A549 (cell line): ENCODE data around the gene MAP3K20. TPM values are rescaled to one million over a fixed set of nuclear protein-coding genes. Genes with fewer than 3 reads are reported as not detected.

Experiments used
- ATAC-seq, 2 experiments: fragments of 200-7000 bp in 1 of 2; fragments of >200 bp in 1 of 2; cut with Nextera tagmentation in 1 of 2; cut with Tn5 transposase in 1 of 2; 3 replicates each; pipeline versions ENCODE4 v1.8.0 to v1.9.1; 2018 to 2020; ENCODE audit warnings: mild to moderate bottlenecking in 1 of 2, moderate library complexity in 1 of 2
- CTCF ChIA-PET: fragments of 300-600 bp; sonication (Branson Sonifier 250); formaldehyde crosslinking; extraction: SDS; loops from one replicate; lab custom pipeline; 2021; ENCODE audit warnings: antibody characterized with exemption, inconsistent platforms; lab: Yijun Ruan, JAX
- POLR2A ChIA-PET: fragments of 350-600 bp; formaldehyde crosslinking; extraction: SDS; loops from one replicate; lab custom pipeline; 2021; ENCODE audit warnings: antibody characterized with exemption, inconsistent platforms; lab: Yijun Ruan, JAX
- DNase-seq, 2 experiments: peaks; one replicate each; pipeline versions ENCODE4 v3.0.0 to v3.0.0-alpha.2; 2011 to 2016; ENCODE audit warnings: low read depth in 1 of 2, low spot score in 1 of 2
- FAIRE-seq: peaks from 2 replicates; lab custom pipeline; 2011; peaks lifted over from hg19 to GRCh38; lab: Jason Lieb, UNC
- H3K27ac ChIP-seq, 2 experiments: fragments of >200 bp; sonication (Bioruptor Twin); formaldehyde crosslinking; 3 replicates each; pipeline ENCODE4 v1.5.1; 2016 to 2017
- H3K4me1 ChIP-seq: fragments of >200 bp; sonication (Bioruptor Twin); formaldehyde crosslinking; 3 replicates; pipeline ENCODE4 v1.6.1; 2016
- H3K4me2 ChIP-seq: fragments of >200 bp; sonication (Bioruptor Twin); formaldehyde crosslinking; 3 replicates; pipeline ENCODE4 v1.6.1; 2016
- H3K4me3 ChIP-seq: fragments of >200 bp; sonication (Bioruptor Twin); formaldehyde crosslinking; 3 replicates; pipeline ENCODE4 v1.5.1; 2016
- H3K9me3 ChIP-seq: fragments of >200 bp; sonication (Bioruptor Twin); formaldehyde crosslinking; 3 replicates; pipeline ENCODE4 v1.6.1; 2016
- ESRRA ChIP-seq: fragments of 150-350 bp; IDR thresholded peaks from 2 replicates; pipeline ENCODE4 v1.6.1; 2014; ENCODE audit warnings: mild to moderate bottlenecking, low read length, borderline replicate concordance
- FOSL2 ChIP-seq, 2 experiments: fragments of 450-650 bp in 1 of 2; fragments of >200 bp in 1 of 2; sonication (Bioruptor Twin) in 1 of 2; formaldehyde crosslinking; IDR thresholded peaks; 2 replicates each; pipeline versions ENCODE4 v1.5.0 to v1.6.1; 2016 to 2020; ENCODE audit warnings: mild to moderate bottlenecking in 1 of 2, moderate library complexity in 1 of 2
- HOXB5 ChIP-seq: fragments of 250-450 bp; sonication (Bioruptor Pico); IDR thresholded peaks from 2 replicates; pipeline ENCODE4 v1.5.0; 2020; ENCODE audit warnings: mild to moderate bottlenecking, moderate library complexity
- JUN ChIP-seq, 2 experiments: fragments of >200 bp; sonication (Bioruptor Twin); formaldehyde crosslinking; IDR thresholded peaks; 2 replicates in 1 of 2; 3 replicates in 1 of 2; pipeline ENCODE4 v1.6.1; 2016 to 2017
- KDM1A ChIP-seq: fragments of 200-600 bp; sonication (generic); IDR thresholded peaks from 2 replicates; pipeline ENCODE4 v1.6.1; 2016; ENCODE audit warnings: low read depth, mild to moderate bottlenecking
- KDM5A ChIP-seq: fragments of 200-600 bp; sonication (generic); IDR thresholded peaks from 2 replicates; pipeline ENCODE4 v1.6.1; 2016; ENCODE audit warnings: antibody characterized with exemption, mild to moderate bottlenecking
- MAFK ChIP-seq: fragments of 450-650 bp; IDR thresholded peaks from 2 replicates; pipeline ENCODE4 v1.6.1; 2014; ENCODE audit not compliant: partially characterized antibody
- MAZ ChIP-seq: fragments of 150-350 bp; IDR thresholded peaks from 2 replicates; pipeline ENCODE4 v1.6.1; 2014; ENCODE audit warnings: antibody characterized with exemption, low read depth, low read length, borderline replicate concordance
- NPAS2 ChIP-seq: fragments of 250-450 bp; sonication (Bioruptor Pico); IDR thresholded peaks from 2 replicates; pipeline ENCODE4 v1.8.0; 2022; ENCODE audit warnings: mild to moderate bottlenecking, moderate library complexity, borderline replicate concordance
- NR3C1 ChIP-seq: fragments of >200 bp; sonication (Bioruptor Twin); formaldehyde crosslinking; IDR thresholded peaks from 3 replicates; pipeline ENCODE4 v1.6.1; 2017
- PHF8 ChIP-seq: fragments of 200-600 bp; sonication (generic); IDR thresholded peaks from 2 replicates; pipeline ENCODE4 v1.6.1; 2016; ENCODE audit warnings: low read depth, mild to moderate bottlenecking, antibody characterized with exemption, moderate library complexity, borderline replicate concordance
- POLR2A ChIP-seq: IDR thresholded peaks from 2 replicates; pipeline ENCODE4 v1.6.1; 2012; ENCODE audit warnings: mild to moderate bottlenecking, low read length
- RARB ChIP-seq: fragments of 250-450 bp; sonication (Bioruptor Pico); IDR thresholded peaks from 2 replicates; pipeline ENCODE4 v1.8.0; 2021; ENCODE audit warnings: mild to moderate bottlenecking, moderate library complexity
- RNF2 ChIP-seq: fragments of 200-600 bp; sonication (generic); IDR thresholded peaks from 2 replicates; pipeline ENCODE4 v1.6.1; 2016; ENCODE audit warnings: low read depth, mild to moderate bottlenecking, antibody characterized with exemption, moderate library complexity, borderline replicate concordance
- ZFP36 ChIP-seq: fragments of 450-650 bp; IDR thresholded peaks from 2 replicates; pipeline ENCODE4 v1.6.1; 2014; ENCODE audit warnings: borderline replicate concordance; ENCODE audit not compliant: partially characterized antibody
- ZSCAN20 ChIP-seq: fragments of 250-450 bp; sonication (Bioruptor Pico); IDR thresholded peaks from 2 replicates; pipeline ENCODE4 v1.8.0; 2022; ENCODE audit warnings: mild to moderate bottlenecking, moderate library complexity
- whole genome bisulfite sequencing: methylation state at CpG from one replicate; pipeline ENCODE4 v1.1.6; 2017; ENCODE audit errors: missing lambda C conversion rate; 5-methylcytosine and 5-hydroxymethylcytosine counted together
- polyA plus RNA-seq, 4 experiments: library from polyadenylated mRNA; depleted of rRNA in 3 of 4; stranded (reverse); fragments of >200 nt; fragmentation: RNase III in 1 of 4; extraction: RNeasy Plus Mini Kit Qiagen cat#74134 plus additional on column Dnase treatment in 1 of 4; gene quantifications; 2 replicates in 3 of 4; 3 replicates in 1 of 4; pipeline ENCODE4 v1.2.3, GENCODE V29; 2011 to 2017
- TF ChIP-seq, protein P1 (sequence below): fragments of 450-650 bp; IDR thresholded peaks from 2 replicates; pipeline ENCODE4 v1.6.1; 2014; ENCODE audit warnings: antibody characterized with exemption
- TF ChIP-seq, protein P2 (sequence below): fragments of >200 bp; sonication (Bioruptor Twin); formaldehyde crosslinking; IDR thresholded peaks from 3 replicates; pipeline ENCODE4 v1.6.1; 2016
- TF ChIP-seq, protein P3 (sequence below): IDR thresholded peaks from 2 replicates; pipeline ENCODE4 v1.6.1; 2012; ENCODE audit warnings: low read depth, borderline replicate concordance
- TF ChIP-seq, protein P4 (sequence below): fragments of 200-600 bp; sonication (generic); IDR thresholded peaks from 2 replicates; pipeline ENCODE4 v1.6.1; 2016; ENCODE audit warnings: antibody characterized with exemption, mild to moderate bottlenecking, moderate library complexity

The MAP3K20 gene
- polyA plus RNA-seq, 2 of the 4 experiments (the other 2 are of a cell fraction): 34.7 to 80.7 TPM

DNA sequence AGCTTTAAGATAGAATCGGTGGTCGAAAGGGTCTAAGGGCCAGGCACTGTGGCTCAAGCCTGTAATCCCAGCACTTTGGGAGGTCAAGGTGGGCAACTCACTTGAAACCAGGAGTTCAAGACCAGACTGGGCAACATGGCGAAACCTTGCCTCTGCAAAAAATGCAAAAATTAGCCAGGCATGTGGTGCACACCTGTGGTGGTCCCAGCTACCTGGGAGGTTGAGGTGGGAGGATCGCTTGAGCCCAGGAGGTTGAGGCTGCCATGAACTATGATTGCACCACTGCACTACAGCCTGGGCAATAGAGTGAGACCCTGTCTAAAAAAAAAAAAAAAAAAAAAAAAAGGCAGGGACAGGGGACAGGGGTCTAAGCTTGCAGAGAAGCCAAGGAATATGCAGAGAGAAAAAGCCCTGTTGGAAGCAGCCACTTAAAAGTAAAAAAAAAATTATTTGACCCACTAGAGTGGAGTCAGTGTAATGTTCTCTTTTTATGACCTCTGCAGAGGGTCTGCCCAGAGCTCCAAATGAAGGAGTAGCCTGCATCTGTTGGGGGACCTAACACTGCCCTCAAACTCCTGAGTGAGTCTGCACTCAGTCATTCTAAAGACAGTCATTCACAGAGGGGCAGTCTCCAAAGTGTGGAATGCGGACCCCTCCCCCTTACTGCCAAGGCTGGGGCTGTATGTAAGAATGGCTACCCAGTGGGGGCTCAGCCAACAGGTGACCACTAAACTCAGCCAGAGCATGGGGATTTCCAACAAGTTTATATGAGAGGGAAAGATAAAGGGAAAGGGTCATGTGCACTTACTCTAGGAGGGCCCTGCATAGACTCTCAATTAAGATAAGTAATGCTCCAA, 160.5 kb downstream of the MAP3K20 start:
- FAIRE-seq (no peak), ATAC-seq (no peak; a peak in 1 of 6 replicates), DNase-seq (no peak)
- H3K27ac ChIP-seq: no peak overlapping the region
- 97% methylated on average over 5 of the region's 5 CpGs for WGBS
- ChIA-PET CTCF (no interaction called here), POLR2A (no interaction called here)
- no peak overlapping the region for H3K4me2 ChIP-seq
- TF ChIP-seq JUN (IDR thresholded peaks at IDR 0.05): no peak
- TF ChIP-seq KDM1A: no peak
- no peak for TF ChIP-seq RARB
- TF ChIP-seq HOXB5: no peak
- TF ChIP-seq ZSCAN20 (CRISPR knock-in tag): no peak
- TF ChIP-seq, protein P1, sequence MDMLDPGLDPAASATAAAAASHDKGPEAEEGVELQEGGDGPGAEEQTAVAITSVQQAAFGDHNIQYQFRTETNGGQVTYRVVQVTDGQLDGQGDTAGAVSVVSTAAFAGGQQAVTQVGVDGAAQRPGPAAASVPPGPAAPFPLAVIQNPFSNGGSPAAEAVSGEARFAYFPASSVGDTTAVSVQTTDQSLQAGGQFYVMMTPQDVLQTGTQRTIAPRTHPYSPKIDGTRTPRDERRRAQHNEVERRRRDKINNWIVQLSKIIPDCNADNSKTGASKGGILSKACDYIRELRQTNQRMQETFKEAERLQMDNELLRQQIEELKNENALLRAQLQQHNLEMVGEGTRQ: no peak
- no peak for TF ChIP-seq POLR2A
- TF ChIP-seq PHF8: no peak
- no peak for TF ChIP-seq KDM5A
- TF ChIP-seq, protein P2, sequence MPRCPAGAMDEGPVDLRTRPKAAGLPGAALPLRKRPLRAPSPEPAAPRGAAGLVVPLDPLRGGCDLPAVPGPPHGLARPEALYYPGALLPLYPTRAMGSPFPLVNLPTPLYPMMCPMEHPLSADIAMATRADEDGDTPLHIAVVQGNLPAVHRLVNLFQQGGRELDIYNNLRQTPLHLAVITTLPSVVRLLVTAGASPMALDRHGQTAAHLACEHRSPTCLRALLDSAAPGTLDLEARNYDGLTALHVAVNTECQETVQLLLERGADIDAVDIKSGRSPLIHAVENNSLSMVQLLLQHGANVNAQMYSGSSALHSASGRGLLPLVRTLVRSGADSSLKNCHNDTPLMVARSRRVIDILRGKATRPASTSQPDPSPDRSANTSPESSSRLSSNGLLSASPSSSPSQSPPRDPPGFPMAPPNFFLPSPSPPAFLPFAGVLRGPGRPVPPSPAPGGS: no peak
- TF ChIP-seq ZFP36: no peak
- no peak for TF ChIP-seq MAZ
- TF ChIP-seq NPAS2: no peak
- no peak for TF ChIP-seq MAFK
- no peak for TF ChIP-seq FOSL2 (IDR thresholded peaks at IDR 0.05)
- TF ChIP-seq FOSL2 (CRISPR knock-in tag; IDR thresholded peaks at IDR 0.05): no peak
- TF ChIP-seq, protein P3, sequence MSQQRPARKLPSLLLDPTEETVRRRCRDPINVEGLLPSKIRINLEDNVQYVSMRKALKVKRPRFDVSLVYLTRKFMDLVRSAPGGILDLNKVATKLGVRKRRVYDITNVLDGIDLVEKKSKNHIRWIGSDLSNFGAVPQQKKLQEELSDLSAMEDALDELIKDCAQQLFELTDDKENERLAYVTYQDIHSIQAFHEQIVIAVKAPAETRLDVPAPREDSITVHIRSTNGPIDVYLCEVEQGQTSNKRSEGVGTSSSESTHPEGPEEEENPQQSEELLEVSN: no peak
- TF ChIP-seq ESRRA: no peak
- no peak for TF ChIP-seq NR3C1
- no peaks in the 10 kb centered on the region for H3K4me1 ChIP-seq
- H3K9me3 ChIP-seq: no peaks in the 10 kb centered on the region
- H3K4me3 ChIP-seq: no peak overlapping the region

DNA sequence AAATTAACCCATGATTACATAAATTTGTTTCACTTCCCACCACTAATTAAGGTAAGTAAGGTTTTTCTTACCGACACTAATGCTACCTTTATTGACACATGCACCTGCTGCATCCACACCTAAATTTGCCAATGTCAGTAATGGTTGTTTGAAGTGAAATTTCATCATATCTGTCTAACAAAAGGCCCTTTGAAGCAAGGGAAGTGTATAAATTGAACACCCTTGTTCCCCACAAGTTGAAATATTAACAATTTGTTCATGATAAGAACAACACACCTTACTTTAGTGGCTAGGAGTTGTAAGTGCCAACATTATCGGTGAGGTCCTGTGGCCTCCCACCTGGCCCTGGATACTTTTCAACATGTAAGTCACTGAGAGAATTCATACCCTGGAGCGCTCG, 162.7 kb downstream of the MAP3K20 start:
- FAIRE-seq (no peak), DNase-seq (no peak), ATAC-seq (no peak)
- H3K4me2 ChIP-seq: no peak overlapping the region
- 93% methylated on average over 4 of the region's 4 CpGs for WGBS
- H3K4me1 ChIP-seq: no peaks in the 10 kb centered on the region
- no peak overlapping the region for H3K4me3 ChIP-seq
- no peak overlapping the region for H3K27ac ChIP-seq
- ChIA-PET POLR2A (no interaction called here), CTCF (interaction anchor here (0.6 kb wide), 1 partner anchor 159 kb away, joined by 3 read pairs; no protein-coding TSS in a partner anchor)
- no peak for TF ChIP-seq RNF2
- no peak for TF ChIP-seq POLR2A
- TF ChIP-seq, protein P4, sequence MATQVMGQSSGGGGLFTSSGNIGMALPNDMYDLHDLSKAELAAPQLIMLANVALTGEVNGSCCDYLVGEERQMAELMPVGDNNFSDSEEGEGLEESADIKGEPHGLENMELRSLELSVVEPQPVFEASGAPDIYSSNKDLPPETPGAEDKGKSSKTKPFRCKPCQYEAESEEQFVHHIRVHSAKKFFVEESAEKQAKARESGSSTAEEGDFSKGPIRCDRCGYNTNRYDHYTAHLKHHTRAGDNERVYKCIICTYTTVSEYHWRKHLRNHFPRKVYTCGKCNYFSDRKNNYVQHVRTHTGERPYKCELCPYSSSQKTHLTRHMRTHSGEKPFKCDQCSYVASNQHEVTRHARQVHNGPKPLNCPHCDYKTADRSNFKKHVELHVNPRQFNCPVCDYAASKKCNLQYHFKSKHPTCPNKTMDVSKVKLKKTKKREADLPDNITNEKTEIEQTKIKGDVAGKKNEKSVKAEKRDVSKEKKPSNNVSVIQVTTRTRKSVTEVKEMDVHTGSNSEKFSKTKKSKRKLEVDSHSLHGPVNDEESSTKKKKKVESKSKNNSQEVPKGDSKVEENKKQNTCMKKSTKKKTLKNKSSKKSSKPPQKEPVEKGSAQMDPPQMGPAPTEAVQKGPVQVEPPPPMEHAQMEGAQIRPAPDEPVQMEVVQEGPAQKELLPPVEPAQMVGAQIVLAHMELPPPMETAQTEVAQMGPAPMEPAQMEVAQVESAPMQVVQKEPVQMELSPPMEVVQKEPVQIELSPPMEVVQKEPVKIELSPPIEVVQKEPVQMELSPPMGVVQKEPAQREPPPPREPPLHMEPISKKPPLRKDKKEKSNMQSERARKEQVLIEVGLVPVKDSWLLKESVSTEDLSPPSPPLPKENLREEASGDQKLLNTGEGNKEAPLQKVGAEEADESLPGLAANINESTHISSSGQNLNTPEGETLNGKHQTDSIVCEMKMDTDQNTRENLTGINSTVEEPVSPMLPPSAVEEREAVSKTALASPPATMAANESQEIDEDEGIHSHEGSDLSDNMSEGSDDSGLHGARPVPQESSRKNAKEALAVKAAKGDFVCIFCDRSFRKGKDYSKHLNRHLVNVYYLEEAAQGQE: no peak
- H3K9me3 ChIP-seq: no peaks in the 10 kb centered on the region
